ENCODE results near the gene CGNL1.

GRCh38 chr15:57553526-57553925 is 177.2 kb downstream of the CGNL1 start:
- TF ChIP-seq CTCF (conservative IDR thresholded peaks at IDR 0.05) (no peak), ZFX (IDR thresholded peaks at IDR 0.05) (no peak)

All from C4-2B (cell line).